GM23338 (cell line): ENCODE results near the gene PSMD13. TPM values are rescaled to one million over a fixed set of nuclear protein-coding genes. Genes with fewer than 3 reads are reported as not detected.

ENCODE experiments used
- ATAC-seq: fragments of 200-7000 bp; cut with Tn5 transposase; 3 replicates; pipeline ENCODE4 v1.9.1; 2020
- DNase-seq: peaks from one replicate; pipeline ENCODE4 v3.0.0-alpha.2; 2015; ENCODE audit warnings: low spot score
- H2AFZ ChIP-seq: fragments of 200-600 bp; sonication (generic); 2 replicates; pipeline ENCODE4 v1.8.0; 2016; ENCODE audit warnings: antibody characterized with exemption, mild to moderate bottlenecking, moderate library complexity
- H3F3A ChIP-seq: fragments of 200-600 bp; sonication (generic); replicated peaks from 2 replicates; pipeline ENCODE4 v1.8.0; 2017; ENCODE audit warnings: antibody characterized with exemption, mixed run types, low read depth
- H3K27ac ChIP-seq: fragments of 200-600 bp; sonication (generic); 2 replicates; pipeline ENCODE4 v1.6.1; 2016; ENCODE audit warnings: low read depth
- H3K27me3 ChIP-seq: fragments of 200-600 bp; sonication (generic); 2 replicates; pipeline ENCODE4 v1.8.0; 2016; ENCODE audit warnings: mild to moderate bottlenecking, mixed run types, moderate library complexity; ENCODE audit not compliant: insufficient read depth
- H3K36me3 ChIP-seq: fragments of 200-600 bp; sonication (generic); 2 replicates; pipeline ENCODE4 v1.8.0; 2016; ENCODE audit warnings: mild to moderate bottlenecking; ENCODE audit not compliant: insufficient read depth
- H3K4me1 ChIP-seq: fragments of 200-600 bp; sonication (generic); 2 replicates; pipeline ENCODE4 v1.8.0; 2016; ENCODE audit warnings: mild to moderate bottlenecking, moderate library complexity; ENCODE audit not compliant: insufficient read depth
- H3K4me2 ChIP-seq: fragments of 200-600 bp; sonication (generic); 2 replicates; pipeline ENCODE4 v1.7.1; 2017; ENCODE audit warnings: mixed run types
- H3K4me3 ChIP-seq: fragments of 200-600 bp; sonication (generic); 2 replicates; pipeline ENCODE4 v1.6.1; 2016; ENCODE audit warnings: mixed run types
- H3K79me2 ChIP-seq: fragments of 200-600 bp; sonication (generic); replicated peaks from 2 replicates; pipeline ENCODE4 v1.8.0; 2017; ENCODE audit warnings: mild to moderate bottlenecking; ENCODE audit not compliant: insufficient read depth
- H3K9me2 ChIP-seq: fragments of 200-600 bp; sonication (generic); 2 replicates; pipeline ENCODE4 v1.8.0; 2017; ENCODE audit not compliant: insufficient read depth
- H4K20me1 ChIP-seq: fragments of 200-600 bp; sonication (generic); replicated peaks from 2 replicates; pipeline ENCODE4 v1.8.0; 2017; ENCODE audit warnings: mild to moderate bottlenecking; ENCODE audit not compliant: insufficient read depth
- H3K27ac Mint-ChIP-seq: 2 replicates; pipeline ENCODE4 v1.8.0; 2020; ENCODE audit warnings: inconsistent platforms, mild to moderate bottlenecking, moderate library complexity, mixed read lengths
- H3K27me3 Mint-ChIP-seq: 3 replicates; pipeline ENCODE4 v1.8.0; 2022; ENCODE audit warnings: low read depth, mild to moderate bottlenecking, moderate library complexity, mixed read lengths, inconsistent platforms; ENCODE audit not compliant: insufficient read depth, poor library complexity
- H3K36me3 Mint-ChIP-seq: 3 replicates; pipeline ENCODE4 v1.8.0; 2021; ENCODE audit warnings: low read depth, mild to moderate bottlenecking, inconsistent platforms, moderate library complexity, mixed read lengths
- H3K4me1 Mint-ChIP-seq: 3 replicates; pipeline ENCODE4 v1.8.0; 2020; ENCODE audit warnings: mild to moderate bottlenecking, inconsistent platforms, mixed read lengths
- H3K4me3 Mint-ChIP-seq: 3 replicates; pipeline ENCODE4 v1.8.0; 2021; ENCODE audit warnings: moderate library complexity, mild to moderate bottlenecking, inconsistent platforms, mixed read lengths
- H3K9me3 Mint-ChIP-seq: 3 replicates; pipeline ENCODE4 v1.8.0; 2020; ENCODE audit warnings: moderate library complexity, mild to moderate bottlenecking, inconsistent platforms, mixed read lengths
- JUNB ChIP-seq: IDR thresholded peaks from one replicate; pipeline ENCODE4 v1.6.1; 2016; ENCODE audit warnings: antibody characterized with exemption; ENCODE audit not compliant: unreplicated experiment
- NANOG ChIP-seq: IDR thresholded peaks from 2 replicates; pipeline ENCODE4 v1.6.1; 2016; ENCODE audit warnings: antibody characterized with exemption, borderline replicate concordance
- ZNF462 ChIP-seq: fragments of 250-450 bp; sonication (Bioruptor Pico); IDR thresholded peaks from 2 replicates; pipeline ENCODE4 v1.5.0; 2020; ENCODE audit warnings: mild to moderate bottlenecking, moderate library complexity
- polyA plus RNA-seq: library from polyadenylated mRNA; unstranded; fragments of >200 nt; fragmentation: Nextera tagmentation; extraction: Ambion mirVana; gene quantifications from 2 replicates; pipeline ENCODE4 v1.2.1, GENCODE V29; 2016
- total RNA-seq: library from RNA; depleted of rRNA; stranded (reverse); fragments of >200 nt; shearing (Covaris generic); gene quantifications from 2 replicates; pipeline ENCODE4 v1.2.3, GENCODE V29; 2014
- TF ChIP-seq, protein P1 (sequence below): IDR thresholded peaks from 2 replicates; pipeline ENCODE4 v1.6.1; 2016; ENCODE audit warnings: antibody characterized with exemption

The PSMD13 gene
- total and polyA plus RNA-seq, 2 experiments from 2014 or later: 111 to 114 TPM

DNA sequence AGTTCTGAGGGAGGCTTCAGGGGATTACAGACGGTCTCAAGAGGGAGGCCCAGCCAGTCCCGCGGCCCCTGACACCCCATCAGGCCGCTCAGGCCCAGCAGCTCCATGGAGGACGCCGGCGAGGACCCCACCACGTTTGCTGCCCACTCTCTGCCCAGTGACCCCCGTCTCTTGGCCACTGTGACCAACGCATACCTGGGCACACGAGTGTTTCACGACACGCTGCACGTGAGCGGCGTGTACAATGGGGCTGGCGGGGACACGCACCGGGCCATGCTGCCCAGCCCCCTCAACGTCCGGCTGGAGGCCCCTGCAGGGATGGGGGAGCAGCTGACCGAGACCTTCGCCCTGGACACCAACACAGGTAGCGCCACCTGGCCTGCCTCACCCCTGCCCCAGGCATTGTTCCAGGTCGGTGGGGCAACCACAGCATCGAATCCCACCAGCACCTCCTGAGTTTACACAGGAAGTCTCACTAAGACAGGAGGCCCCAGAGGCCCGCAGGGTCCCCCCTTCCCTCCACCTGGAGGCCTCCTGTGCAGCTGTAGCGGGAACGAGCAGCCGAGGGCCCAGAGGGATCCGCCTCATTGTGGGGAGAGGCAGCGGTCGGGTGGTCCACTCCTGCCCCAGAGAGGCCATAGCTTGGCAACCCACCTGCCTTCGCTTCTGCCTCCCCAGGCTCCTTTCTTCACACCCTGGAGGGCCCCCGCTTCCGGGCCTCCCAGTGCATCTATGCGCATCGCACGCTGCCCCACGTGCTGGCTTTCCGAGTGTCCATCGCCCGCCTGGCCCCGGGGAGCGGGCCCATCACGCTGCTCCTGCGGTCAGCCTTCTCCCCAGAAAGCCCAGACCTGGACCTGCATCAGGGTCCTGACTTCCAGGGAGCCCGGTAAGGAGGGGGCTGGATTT, 53.2 kb downstream of the PSMD13 start:
- peaks cover 26% of the 10 kb centered on the region for H3K27me3 ChIP-seq
- no peak for DNase-seq
- no peaks in the 10 kb centered on the region for H3K36me3 ChIP-seq
- Mint-ChIP-seq H3K27me3 (peaks cover 24% of the 10 kb centered on the region), H3K4me1 (peaks cover 26% of the 10 kb centered on the region), H3K4me3 (peak overlapping the region; percentile 71), H3K9me3 (peaks cover 2% of the 10 kb centered on the region; the same call in 1 of the 3 replicates), H3K27ac (no peak overlapping the region), H3K36me3 (peaks cover 11% of the 10 kb centered on the region; the same call in 2 of the 3 replicates)
- no peaks in the 10 kb centered on the region; the same call in 1 of the 2 replicates for H3K4me1 ChIP-seq
- no peak for ATAC-seq
- H3F3A ChIP-seq: peaks cover 6% of the 10 kb centered on the region; the same call in 1 of the 2 replicates
- H3K4me2 ChIP-seq: peak overlapping the region; percentile 76
- TF ChIP-seq, protein P1, sequence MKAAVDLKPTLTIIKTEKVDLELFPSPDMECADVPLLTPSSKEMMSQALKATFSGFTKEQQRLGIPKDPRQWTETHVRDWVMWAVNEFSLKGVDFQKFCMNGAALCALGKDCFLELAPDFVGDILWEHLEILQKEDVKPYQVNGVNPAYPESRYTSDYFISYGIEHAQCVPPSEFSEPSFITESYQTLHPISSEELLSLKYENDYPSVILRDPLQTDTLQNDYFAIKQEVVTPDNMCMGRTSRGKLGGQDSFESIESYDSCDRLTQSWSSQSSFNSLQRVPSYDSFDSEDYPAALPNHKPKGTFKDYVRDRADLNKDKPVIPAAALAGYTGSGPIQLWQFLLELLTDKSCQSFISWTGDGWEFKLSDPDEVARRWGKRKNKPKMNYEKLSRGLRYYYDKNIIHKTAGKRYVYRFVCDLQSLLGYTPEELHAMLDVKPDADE: no peak
- TF ChIP-seq ZNF462 (CRISPR knock-in tag): no peak
- TF ChIP-seq NANOG: no peak
- TF ChIP-seq JUNB: no peak
- peak overlapping the region; percentile 44; the same call in 1 of the 2 replicates for H3K4me3 ChIP-seq
- no peak overlapping the region for H2AFZ ChIP-seq
- no peaks in the 10 kb centered on the region for H3K79me2 ChIP-seq
- no peak overlapping the region for H3K27ac ChIP-seq
- no peaks in the 10 kb centered on the region for H3K9me2 ChIP-seq
- no peaks in the 10 kb centered on the region for H4K20me1 ChIP-seq
